ENCODE data around the gene ABCA2. TPM values are rescaled to one million over a fixed set of nuclear protein-coding genes. Genes with fewer than 3 reads are reported as not detected.

The ABCA2 gene
- total RNA-seq, 2 donors from 2014 or later: 28.7 to 29.6 TPM

DNA sequence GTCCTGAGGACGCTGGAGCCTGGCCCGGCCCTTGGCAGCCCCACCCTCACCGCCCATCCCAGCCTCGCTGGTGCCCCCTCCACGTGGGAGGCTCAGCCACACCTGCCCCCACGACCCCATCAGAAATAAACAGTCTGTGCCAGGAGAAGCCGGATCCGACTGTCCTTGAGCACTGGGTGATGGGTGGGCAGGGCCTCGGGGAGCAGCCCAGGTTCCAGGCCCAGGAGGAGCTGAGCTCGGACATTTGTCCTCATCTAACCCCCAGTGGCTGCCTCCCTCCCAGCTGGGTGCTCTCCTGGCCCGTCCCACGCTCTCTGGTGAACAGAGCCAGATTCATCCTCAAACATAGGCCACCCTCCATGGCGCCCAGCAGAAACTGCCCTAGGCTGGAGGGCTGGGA is 55.3 kb downstream of the ABCA2 start:
- peaks cover 2% of the 10 kb centered on the region for H3K4me1 ChIP-seq

GRCh38 chr9:136972335-136972734 is 55.7 kb downstream of the ABCA2 start:
- 70 to 83% methylated on average over 7 to 11 of the region's 11 CpGs for WGBS, 2 donors
- Histone ChIP-seq H3K9me3 (no peaks in the 10 kb centered on the region), H3K27me3 (no peaks in the 10 kb centered on the region), H3K4me3 (no peak overlapping the region), H3K27ac (no peak overlapping the region), H3K36me3 (replicated peaks in 1 of 2; ENCODE audit: insufficient read depth in 1 of 2, low read depth in 2 of 2) (no peaks in the 10 kb centered on the region), H3K4me1 (no peaks in the 10 kb centered on the region)
- intact Hi-C loops (cut with DNase I): no loop called here
- ATAC-seq (no peak), DNase-seq (no peak)
- TF ChIP-seq, protein P1, sequence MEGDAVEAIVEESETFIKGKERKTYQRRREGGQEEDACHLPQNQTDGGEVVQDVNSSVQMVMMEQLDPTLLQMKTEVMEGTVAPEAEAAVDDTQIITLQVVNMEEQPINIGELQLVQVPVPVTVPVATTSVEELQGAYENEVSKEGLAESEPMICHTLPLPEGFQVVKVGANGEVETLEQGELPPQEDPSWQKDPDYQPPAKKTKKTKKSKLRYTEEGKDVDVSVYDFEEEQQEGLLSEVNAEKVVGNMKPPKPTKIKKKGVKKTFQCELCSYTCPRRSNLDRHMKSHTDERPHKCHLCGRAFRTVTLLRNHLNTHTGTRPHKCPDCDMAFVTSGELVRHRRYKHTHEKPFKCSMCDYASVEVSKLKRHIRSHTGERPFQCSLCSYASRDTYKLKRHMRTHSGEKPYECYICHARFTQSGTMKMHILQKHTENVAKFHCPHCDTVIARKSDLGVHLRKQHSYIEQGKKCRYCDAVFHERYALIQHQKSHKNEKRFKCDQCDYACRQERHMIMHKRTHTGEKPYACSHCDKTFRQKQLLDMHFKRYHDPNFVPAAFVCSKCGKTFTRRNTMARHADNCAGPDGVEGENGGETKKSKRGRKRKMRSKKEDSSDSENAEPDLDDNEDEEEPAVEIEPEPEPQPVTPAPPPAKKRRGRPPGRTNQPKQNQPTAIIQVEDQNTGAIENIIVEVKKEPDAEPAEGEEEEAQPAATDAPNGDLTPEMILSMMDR (IDR thresholded peaks at IDR 0.05): no peak
- TF ChIP-seq POLR2A (IDR thresholded peaks at IDR 0.05): no peak

More for the DNA sequence above, 55.3 kb downstream of the ABCA2 start:
- Histone ChIP-seq H3K9me3 (no peaks in the 10 kb centered on the region), H3K4me3 (no peak overlapping the region), H3K27me3 (no peaks in the 10 kb centered on the region), H3K36me3 (replicated peaks in 1 of 2; ENCODE audit: insufficient read depth in 1 of 2, low read depth in 2 of 2) (no peaks in the 10 kb centered on the region), H3K27ac (no peak overlapping the region)
- 52 to 64% methylated on average over 3 to 13 of the region's 13 CpGs for WGBS, 2 donors
- ATAC-seq (no peak), DNase-seq (no peak)
- no peak for TF ChIP-seq POLR2A (IDR thresholded peaks at IDR 0.05)
- TF ChIP-seq, protein P1 (IDR thresholded peaks at IDR 0.05): no peak
- intact Hi-C loops (cut with DNase I): no loop called here

- H3K27me3 ChIP-seq: no peaks in the 10 kb centered on the region
- WGBS, 2 donors: 71 to 79% methylated on average over 6 to 14 of the region's 14 CpGs
These were observed 56.3 kb downstream of the ABCA2 start for GRCh38 chr9:136971746-136972145.

DNA sequence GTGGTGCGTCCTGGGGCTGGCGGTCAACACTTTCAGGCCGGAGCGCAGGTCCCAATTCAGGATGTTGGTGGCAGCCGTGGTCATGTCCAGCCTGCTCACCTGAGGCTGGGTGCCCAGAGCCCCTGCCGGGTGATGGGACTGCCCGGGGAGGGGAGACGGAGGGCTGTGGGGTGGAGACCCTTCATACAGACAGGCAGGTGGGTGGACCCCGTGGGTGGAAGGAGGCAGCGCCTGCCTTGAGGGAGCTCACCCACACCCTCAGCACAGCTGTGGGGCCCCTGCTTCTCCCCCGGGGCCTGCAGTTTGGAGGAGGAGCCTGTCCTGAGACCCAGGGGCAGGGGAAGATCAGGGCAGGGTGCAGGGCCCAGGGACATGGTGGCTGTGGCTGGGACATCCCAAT is 57.7 kb downstream of the ABCA2 start:
- WGBS, 2 donors: 93 to 100% methylated on average over 3 to 5 of the region's 11 CpGs
- no peaks in the 10 kb centered on the region for H3K36me3 ChIP-seq (replicated peaks in 1 of 2; ENCODE audit: insufficient read depth in 1 of 2, low read depth in 2 of 2)
- H3K4me1 ChIP-seq: peaks cover 7% of the 10 kb centered on the region
- TF ChIP-seq POLR2A (IDR thresholded peaks at IDR 0.05): no peak
- TF ChIP-seq, protein P1 (IDR thresholded peaks at IDR 0.05): no peak
- H3K9me3 ChIP-seq: no peaks in the 10 kb centered on the region
- ATAC-seq (no peak), DNase-seq (no peak)
- no peak overlapping the region for H3K4me3 ChIP-seq
- no peaks in the 10 kb centered on the region for H3K27me3 ChIP-seq
- intact Hi-C loops (cut with DNase I): no loop called here
- H3K27ac ChIP-seq: no peak overlapping the region

More at GRCh38 chr9:136971746-136972145, 56.3 kb downstream of the ABCA2 start:
- Histone ChIP-seq H3K4me3 (no peak overlapping the region), H3K4me1 (no peaks in the 10 kb centered on the region), H3K36me3 (replicated peaks in 1 of 2; ENCODE audit: insufficient read depth in 1 of 2, low read depth in 2 of 2) (no peaks in the 10 kb centered on the region), H3K27ac (no peak overlapping the region), H3K9me3 (no peaks in the 10 kb centered on the region)
- intact Hi-C loops (cut with DNase I): no loop called here
- ATAC-seq (no peak), DNase-seq (no peak)
- no peak for TF ChIP-seq POLR2A (IDR thresholded peaks at IDR 0.05)
- TF ChIP-seq, protein P1 (IDR thresholded peaks at IDR 0.05): no peak

- no peak for DNase-seq
- Histone ChIP-seq H3K36me3 (replicated peaks in 1 of 2; ENCODE audit: insufficient read depth in 1 of 2, low read depth in 2 of 2) (no peaks in the 10 kb centered on the region), H3K27me3 (no peaks in the 10 kb centered on the region), H3K9me3 (no peaks in the 10 kb centered on the region), H3K4me3 (no peak overlapping the region), H3K4me1 (peaks cover 7% of the 10 kb centered on the region), H3K27ac (no peak overlapping the region)
- intact Hi-C loops (cut with DNase I): no loop called here
- TF ChIP-seq, protein P1 (IDR thresholded peaks at IDR 0.05): no peak
- TF ChIP-seq POLR2A (IDR thresholded peaks at IDR 0.05): no peak
- no peak for ATAC-seq
- 44 to 69% methylated on average over 3 to 5 of the region's 5 CpGs for WGBS, 2 donors
These were observed 58.3 kb downstream of the ABCA2 start for GRCh38 chr9:136969774-136970173.
